Small intestine (tissue), 7 donors: Measurements from ENCODE around the gene RAB27A. TPM values are rescaled to one million over a fixed set of nuclear protein-coding genes. Genes with fewer than 3 reads are reported as not detected.
"Not testable (repeated sequence)": the region's sequence is repeated elsewhere in the genome, so short reads cannot be mapped to it uniquely, and the experiment has no call there.

Experiments used
- DNase-seq, 2 donors: peaks; one replicate each; pipeline versions ENCODE4 v3.0.0 to v3.0.0-alpha.2; 2013
- FAIRE-seq: peaks from 2 replicates; lab custom pipeline; 2012; peaks lifted over from hg19 to GRCh38; lab: Jason Lieb, UNC
- H3K27ac ChIP-seq, 3 donors: one replicate each; pipeline ENCODE4 v1.5.1; 2013; ENCODE audit warnings: low read length in 2 of 3, mild to moderate bottlenecking in 2 of 3, control low read depth in 1 of 3, inconsistent platforms in 1 of 3, low read depth in 1 of 3, moderate library complexity in 1 of 3
- H3K27me3 ChIP-seq, 3 donors: one replicate each; pipeline ENCODE4 v1.6.1; 2013; ENCODE audit warnings: low read length in 3 of 3, inconsistent platforms in 1 of 3; ENCODE audit not compliant: control insufficient read depth in 3 of 3, insufficient read depth in 3 of 3
- H3K36me3 ChIP-seq, 3 donors: one replicate each; pipeline ENCODE4 v1.6.1; 2013; ENCODE audit warnings: low read length in 3 of 3, inconsistent platforms in 1 of 3, low read depth in 1 of 3, mild to moderate bottlenecking in 1 of 3, moderate library complexity in 1 of 3; ENCODE audit not compliant: control insufficient read depth in 3 of 3, insufficient read depth in 2 of 3
- H3K4me1 ChIP-seq, 3 donors: one replicate each; pipeline ENCODE4 v1.6.1; 2013; ENCODE audit warnings: low read length in 2 of 3, inconsistent platforms in 1 of 3, low read depth in 1 of 3, mild to moderate bottlenecking in 1 of 3, moderate library complexity in 1 of 3; ENCODE audit not compliant: control insufficient read depth in 3 of 3, insufficient read depth in 2 of 3
- H3K4me3 ChIP-seq, 3 donors: one replicate each; pipeline ENCODE4 v1.5.1; 2013; ENCODE audit warnings: low read length in 3 of 3, control low read depth in 1 of 3, inconsistent platforms in 1 of 3, low read depth in 1 of 3, mild to moderate bottlenecking in 1 of 3, moderate library complexity in 1 of 3
- H3K9me3 ChIP-seq, 2 donors: one replicate each; pipeline ENCODE4 v1.6.1; 2013; ENCODE audit warnings: low read depth in 1 of 2, low read length in 1 of 2; ENCODE audit not compliant: control insufficient read depth in 2 of 2, insufficient read depth in 1 of 2
- WGBS, 3 donors: extraction: QIAGEN DNeasy Blood & Tissue Kit; methylation state at CpG; one replicate each; pipeline ENCODE4 v1.1.7; 2013; 5-methylcytosine and 5-hydroxymethylcytosine counted together
- polyA plus RNA-seq, 4 donors: library from polyadenylated mRNA; stranded (reverse) in 3 of 4; unstranded in 1 of 4; fragments of 200-250 nt in 3 of 4; fragments of 120-200 nt in 1 of 4; gene quantifications; one replicate each; pipeline versions ENCODE4 v1.2.1 to v1.2.3, GENCODE V29; 2013
- donor health status: healthy with polysubstance abuse.
- donor health status: control.
- donor health status: control.
- donor health status: Bipolar disorder and iron deficiency.
- donor health status: healthy.

RAB27A gene
- polyA plus RNA-seq, 4 donors, result 24.8 to 52.3 (median 32.9) TPM

DNA sequence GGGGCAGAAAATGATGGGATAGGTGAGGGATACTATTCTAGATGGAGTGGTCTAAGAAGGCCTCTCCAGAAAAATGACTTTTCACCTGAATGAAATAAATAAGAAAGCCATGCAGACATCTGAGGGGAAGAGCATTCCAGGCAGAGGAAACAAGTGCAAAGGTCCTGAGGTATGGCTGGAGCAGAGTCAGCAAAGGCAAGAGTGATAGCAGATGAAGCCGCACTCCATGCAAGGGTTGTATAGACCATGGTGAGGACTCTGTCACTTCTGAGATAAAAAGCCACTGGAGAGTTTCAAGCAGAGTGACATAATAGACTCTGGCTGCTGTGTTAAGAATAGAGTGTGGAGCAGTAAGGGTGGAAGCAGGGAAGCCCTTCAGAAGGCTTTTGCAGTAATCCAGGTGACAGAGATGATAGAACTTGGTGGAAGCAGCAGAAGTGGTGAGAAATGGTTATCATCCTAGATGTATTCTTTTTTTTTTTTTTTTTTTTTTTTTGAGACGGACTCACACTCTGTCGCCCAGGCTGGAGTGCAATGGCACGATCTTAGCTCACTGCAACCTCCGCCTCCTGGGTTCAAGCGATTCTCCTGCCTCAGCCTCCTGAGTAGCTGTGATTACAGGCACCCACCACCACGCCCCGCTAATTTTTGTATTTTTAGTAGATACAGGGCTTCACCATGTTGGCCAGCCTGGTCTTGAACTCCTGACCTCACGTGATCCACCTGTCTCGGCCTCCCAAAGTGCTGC is 3.0 kb downstream of the RAB27A start:
- 73 to 96% (median 95%) methylated on average over 10 of the region's 10 CpGs for WGBS, 3 donors
- H3K36me3 ChIP-seq, H3K4me1 ChIP-seq, H3K9me3 ChIP-seq, FAIRE-seq, H3K27me3 ChIP-seq: not testable (repeated sequence)
- Histone ChIP-seq H3K4me3 (peak overlapping the region in 1 of 3 donors; percentile 10), H3K27ac (peak overlapping the region in 1 of 3 donors; percentile 27)
- DNase-seq, result peak in 1 of 2 donors; percentile 24

DNA sequence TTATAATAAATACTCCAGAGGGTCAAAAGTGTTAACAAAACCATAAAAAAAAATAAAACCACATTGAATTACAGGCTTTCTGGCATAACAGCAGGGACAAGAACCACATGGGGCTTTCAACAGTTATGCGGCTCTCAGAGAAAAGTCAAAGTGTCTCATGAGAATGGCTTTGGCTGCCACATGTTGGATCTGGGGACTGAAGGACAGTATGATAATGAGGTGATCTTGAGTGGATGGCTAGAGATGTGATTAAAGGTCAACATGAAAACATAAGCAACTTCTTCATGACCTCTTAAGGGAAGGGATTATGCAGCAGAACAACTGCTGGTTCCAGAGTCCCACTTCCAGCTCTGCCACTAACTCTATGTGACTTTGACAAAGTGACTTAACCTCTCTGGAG is 5.2 kb downstream of the RAB27A start:
- FAIRE-seq, result no peak
- Histone ChIP-seq H3K4me3 (no peak overlapping the region), H3K27me3 (no peaks in the 10 kb centered on the region), H3K9me3 (no peaks in the 10 kb centered on the region), H3K4me1 (no peaks in the 10 kb centered on the region), H3K27ac (peak overlapping the region in 1 of 3 donors; percentile 40), H3K36me3 (no peaks in the 10 kb centered on the region)
- WGBS, 3 donors, result 79 to 88% (median 84%) methylated on average over 1 of the region's 1 CpG
- no peak for DNase-seq

DNA sequence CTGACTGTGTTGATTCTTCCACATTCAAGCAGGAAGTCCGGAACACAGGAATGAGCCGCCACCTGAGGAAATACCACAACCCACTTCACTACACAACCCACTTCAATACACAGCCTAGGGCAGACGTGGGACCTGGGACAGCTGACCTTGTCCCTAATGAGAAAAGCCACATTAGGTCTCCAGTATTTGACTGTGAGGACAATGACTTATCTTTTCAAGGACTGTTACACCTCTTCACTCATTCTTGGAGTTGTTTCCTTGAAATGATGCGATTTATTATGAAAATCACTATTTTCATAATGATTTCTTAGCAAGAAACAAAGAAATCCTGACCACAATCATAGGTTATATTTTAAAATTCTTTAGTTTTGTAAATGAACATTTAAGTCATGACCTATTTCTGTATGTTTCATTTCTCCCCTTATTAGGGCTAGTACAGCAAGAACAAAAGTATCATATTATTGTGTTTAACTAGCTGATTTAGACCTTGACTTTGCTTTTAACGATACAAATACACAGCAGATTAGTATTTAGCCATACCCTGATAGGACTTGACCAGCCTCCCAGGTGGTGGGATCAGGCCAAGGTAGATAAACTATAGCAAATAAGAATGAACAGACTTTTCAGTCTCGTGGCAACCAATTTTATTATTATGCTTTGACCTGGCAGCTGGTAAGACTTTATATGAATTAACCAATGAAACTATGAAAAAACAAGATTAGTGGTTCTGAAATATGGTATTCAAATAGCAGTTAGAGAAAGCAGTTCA is 6.0 kb downstream of the RAB27A start:
- Histone ChIP-seq H3K9me3 (no peaks in the 10 kb centered on the region), H3K27me3 (no peaks in the 10 kb centered on the region), H3K36me3 (no peaks in the 10 kb centered on the region), H3K4me1 (no peaks in the 10 kb centered on the region), H3K4me3 (no peak overlapping the region), H3K27ac (peak overlapping the region in 2 of 3 donors; percentile 49 to 75)
- FAIRE-seq (no peak), DNase-seq (no peak)
- WGBS, 3 donors, result 49 to 75% (median 66%) methylated on average over 6 of the region's 6 CpGs

DNA sequence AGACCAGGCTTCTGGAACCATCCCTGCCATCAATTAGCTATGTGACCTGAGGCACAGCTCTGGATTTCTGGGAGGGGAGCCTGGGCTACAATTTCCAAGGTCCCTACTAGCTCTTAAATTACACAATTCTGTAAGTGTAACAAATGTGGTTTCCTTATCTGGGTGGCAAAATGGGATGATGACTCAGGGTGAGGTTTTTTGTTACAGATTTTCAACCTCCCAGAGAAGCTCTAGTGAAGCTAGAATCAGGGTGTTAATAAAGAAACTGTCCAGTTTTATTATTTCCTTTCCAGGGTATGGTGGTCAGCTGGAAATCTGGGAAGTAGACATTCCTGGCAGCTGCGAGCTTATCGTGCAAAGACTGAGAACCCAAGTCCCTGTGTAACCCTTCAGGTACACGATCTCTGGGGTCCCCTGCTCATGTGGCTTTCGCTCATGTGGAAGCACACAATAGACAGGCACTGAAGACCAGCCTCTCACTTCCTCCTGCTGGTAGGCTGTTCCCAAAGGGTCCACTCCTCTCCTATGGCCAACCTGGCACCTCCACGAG is 7.3 kb downstream of the RAB27A start:
- FAIRE-seq (no peak), DNase-seq (no peak)
- H3K4me1 ChIP-seq, result no peaks in the 10 kb centered on the region

DNA sequence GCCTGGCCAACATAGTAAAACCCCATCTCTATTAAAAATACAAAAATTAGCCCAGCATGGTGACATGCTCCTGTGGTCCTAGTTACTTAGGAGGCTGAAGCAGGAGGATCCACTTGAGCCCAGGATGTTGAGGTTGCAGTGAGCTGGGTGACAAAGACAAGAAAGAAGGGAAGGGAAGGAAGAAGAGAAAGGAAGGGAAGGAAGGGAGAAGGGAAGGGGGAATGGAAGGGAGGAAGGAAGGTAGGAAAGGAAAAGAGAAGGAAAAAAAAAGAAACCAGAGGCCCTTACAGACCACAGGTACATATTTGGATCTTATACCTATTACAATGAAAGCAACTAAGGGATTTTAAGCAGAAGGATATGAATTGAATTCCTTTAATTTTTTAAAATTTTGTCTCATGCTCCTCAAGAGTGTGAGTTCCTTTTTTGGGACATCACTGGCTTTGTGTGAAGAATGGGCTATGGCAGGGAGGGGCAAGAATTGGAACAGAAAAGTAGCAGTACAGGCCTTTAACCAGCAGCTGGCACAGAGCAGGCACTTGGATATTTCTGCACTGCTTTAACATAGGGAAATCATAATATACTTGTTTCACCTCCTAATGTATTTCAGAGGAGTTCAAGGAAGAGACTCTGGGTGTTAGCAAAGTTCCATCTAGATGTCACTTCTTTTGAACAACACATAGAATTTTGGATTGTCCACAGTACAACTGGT is 7.9 kb downstream of the RAB27A start:
- Histone ChIP-seq H3K4me1 (no peaks in the 10 kb centered on the region), H3K4me3 (no peak overlapping the region), H3K27ac (no peak overlapping the region), H3K27me3 (no peaks in the 10 kb centered on the region), H3K9me3 (no peaks in the 10 kb centered on the region), H3K36me3 (no peaks in the 10 kb centered on the region)
- FAIRE-seq (no peak), DNase-seq (no peak)

More for the DNA sequence above, 7.3 kb downstream of the RAB27A start:
- no peaks in the 10 kb centered on the region for H3K9me3 ChIP-seq
- 66 to 73% (median 68%) methylated on average over 5 of the region's 5 CpGs for WGBS, 3 donors
- peak overlapping the region in 2 of 3 donors; percentile 22 to 75 for H3K27ac ChIP-seq
- no peaks in the 10 kb centered on the region for H3K27me3 ChIP-seq
- no peaks in the 10 kb centered on the region for H3K36me3 ChIP-seq
- no peak overlapping the region for H3K4me3 ChIP-seq

DNA sequence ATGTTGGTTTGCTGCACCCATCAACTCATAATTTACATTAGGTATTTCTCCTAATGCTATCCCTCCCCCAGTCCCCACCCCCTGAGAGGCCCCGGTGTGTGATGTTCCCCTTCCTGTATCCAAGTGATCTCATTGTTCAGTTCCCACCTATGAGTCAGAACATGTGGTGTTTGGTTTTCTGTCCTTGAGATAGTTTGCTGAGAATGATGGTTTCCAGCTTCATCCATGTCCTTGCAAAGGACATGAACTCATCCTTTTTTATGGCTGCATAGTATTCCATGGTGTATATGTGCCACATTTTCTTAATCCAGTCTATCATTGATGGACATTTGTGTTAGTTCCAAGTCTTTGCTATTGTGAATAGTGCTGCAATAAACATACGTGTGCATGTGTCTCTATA is 9.0 kb downstream of the RAB27A start:
- H3K36me3 ChIP-seq, H3K4me3 ChIP-seq, FAIRE-seq, H3K27ac ChIP-seq, H3K4me1 ChIP-seq, H3K27me3 ChIP-seq, H3K9me3 ChIP-seq, DNase-seq: not testable (repeated sequence)
- WGBS, 3 donors, result 79 to 100% (median 90%) methylated on average over 2 of the region's 2 CpGs

DNA sequence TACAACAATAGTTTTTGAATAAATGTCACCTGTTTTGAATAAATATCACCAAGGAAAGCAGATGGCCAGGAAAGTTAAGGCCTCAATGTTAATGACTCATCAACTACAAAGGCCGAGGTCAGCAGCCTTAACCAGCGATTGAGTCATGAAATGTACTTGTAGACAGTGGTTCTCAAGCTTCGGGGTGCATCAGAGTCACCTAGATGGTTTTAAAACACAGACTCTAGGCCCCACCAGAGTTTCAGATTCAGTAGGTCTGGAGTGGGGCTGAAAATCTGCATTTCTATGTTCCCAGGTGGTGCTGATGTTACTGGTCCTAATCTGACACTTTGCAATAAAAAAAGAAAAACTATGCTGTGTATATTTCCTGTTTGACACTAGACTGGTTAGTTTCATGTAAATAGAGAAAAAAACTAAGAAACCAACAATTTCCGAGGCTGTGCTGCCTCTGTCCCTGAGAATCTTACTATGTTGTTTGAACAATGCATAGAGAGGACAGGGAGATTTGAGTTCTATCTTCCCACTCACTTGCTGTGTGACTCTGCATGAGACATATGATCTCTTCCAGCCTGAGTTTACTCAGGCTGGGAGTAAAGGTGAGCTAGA is 9.8 kb downstream of the RAB27A start:
- no peaks in the 10 kb centered on the region for H3K27me3 ChIP-seq
- WGBS, 3 donors, result 45 to 71% (median 56%) methylated on average over 4 of the region's 4 CpGs
- H3K27ac ChIP-seq, result peak overlapping the region in 2 of 3 donors; percentile 69 to 82
- no peak overlapping the region for H3K4me3 ChIP-seq
- H3K9me3 ChIP-seq, result no peaks in the 10 kb centered on the region
- no peaks in the 10 kb centered on the region for H3K4me1 ChIP-seq
- H3K36me3 ChIP-seq, result no peaks in the 10 kb centered on the region
- peak; percentile 28 to 51 for DNase-seq
- no peak for FAIRE-seq
